Endothelial cell of hepatic sinusoid (primary cell): ENCODE measurements around the gene OTUB1.

Source experiments
- in situ Hi-C: cut with HindIII; loops from 2 replicates; pipeline ENCODE4 v1.10.0; 2017; ENCODE audit warnings: low sequenced_read_pairs

The OTUB1 gene

DNA sequence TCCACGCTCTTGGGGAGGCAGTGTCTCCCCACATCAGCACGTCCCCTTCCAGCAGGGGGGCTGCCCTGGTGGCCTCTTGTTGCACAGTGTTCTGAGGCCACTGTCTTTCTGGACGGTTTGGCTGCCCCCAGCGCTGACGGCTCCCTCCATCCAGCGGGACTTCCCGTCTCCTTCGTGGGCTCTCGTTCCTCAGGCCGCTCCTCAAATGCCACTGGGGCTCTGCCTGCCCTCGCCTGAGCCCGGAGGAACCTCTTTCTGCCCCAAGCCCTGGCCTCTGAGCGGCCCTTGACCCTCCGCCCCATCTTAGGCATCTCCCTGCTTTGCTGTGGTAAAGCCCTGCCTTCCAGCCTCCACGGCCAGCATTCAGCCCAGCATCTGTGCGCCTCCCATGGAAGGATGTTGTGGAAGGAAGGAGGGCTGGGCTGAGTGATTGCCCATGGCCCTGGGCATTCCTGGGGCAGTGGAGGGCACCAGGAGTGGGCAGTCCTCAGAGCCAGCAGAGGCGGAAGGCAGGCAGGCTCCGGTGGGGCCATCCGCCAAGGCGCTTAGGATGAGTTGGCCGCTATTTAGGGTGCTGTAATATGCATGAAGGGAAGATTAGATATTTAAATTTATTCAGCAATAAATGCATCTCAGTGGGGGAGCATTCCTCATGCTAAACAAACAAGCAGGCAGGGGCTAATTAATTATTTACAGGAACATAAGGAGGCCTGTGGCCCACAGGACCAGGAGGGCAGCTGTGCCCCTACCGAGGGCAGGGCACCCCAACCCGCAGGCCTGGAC, 17.8 kb downstream of the OTUB1 start:
- in situ Hi-C loops = loop anchor here (5.0 kb wide), 1 partner anchor 88 kb away; no protein-coding TSS in a partner anchor

DNA sequence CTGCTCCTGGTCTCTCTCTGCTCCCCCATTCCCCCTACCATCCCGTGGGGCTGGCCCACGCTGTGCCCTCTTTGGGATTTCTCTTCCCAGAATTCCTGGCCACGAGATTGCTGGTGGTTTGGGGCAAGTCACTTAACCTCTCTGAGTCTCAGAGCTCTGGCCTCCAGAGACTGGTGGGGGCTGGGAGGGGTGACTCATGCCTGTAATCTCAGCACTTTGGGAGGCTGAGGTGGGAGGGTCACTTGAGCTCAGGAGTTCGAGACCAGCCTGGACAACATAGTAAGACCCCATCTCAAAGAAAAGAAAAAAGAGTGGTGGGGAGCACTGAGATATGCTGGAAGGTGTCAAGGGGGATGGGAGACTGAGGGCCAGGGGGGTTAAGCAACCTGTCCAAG, 18.3 kb downstream of the OTUB1 start:
- in situ Hi-C loops = loop anchor here (5.0 kb wide), 1 partner anchor 88 kb away; no protein-coding TSS in a partner anchor

DNA sequence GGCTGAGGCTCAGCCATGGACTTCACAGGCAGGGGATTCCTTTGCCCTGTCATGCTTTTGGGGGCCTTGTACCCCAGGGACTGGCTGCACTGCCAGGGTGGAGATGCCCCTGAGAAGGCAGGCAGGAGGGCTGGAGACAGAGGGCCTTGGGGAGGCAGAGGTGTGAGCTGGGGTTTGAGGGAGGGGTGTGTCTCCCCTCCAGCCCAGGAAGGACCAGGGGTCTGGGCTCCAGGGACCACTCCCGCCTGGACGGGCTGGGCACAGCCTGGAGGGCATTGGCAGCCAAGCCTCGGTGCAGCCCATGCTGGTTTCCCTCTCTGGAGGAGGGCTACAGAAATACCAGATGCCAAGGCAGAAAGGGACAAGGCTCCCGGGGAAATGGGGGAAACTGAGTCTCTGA, 19.5 kb downstream of the OTUB1 start:
- in situ Hi-C loops = loop anchor here (5.0 kb wide), 3 partner anchors 53 to 157 kb away; no protein-coding TSS in a partner anchor

DNA sequence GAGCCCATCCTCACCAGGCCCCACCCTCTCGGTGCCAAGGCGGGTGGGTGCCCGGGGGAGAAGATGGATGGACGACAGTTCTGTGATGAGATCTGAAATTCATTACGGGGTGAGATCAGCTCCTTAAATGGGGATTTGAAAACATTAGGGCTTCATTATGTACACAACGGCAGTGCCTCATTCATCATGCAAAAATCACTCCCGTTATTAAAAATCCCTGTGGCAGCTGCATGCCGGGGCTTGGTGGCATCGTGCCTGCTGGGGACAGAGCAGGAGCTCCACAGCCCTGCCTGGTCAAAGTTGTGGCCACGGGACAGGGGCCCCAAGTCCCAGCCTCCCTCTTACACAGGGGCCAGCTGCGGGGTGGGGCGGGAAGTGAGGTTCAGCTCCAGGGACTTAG, 20.2 kb downstream of the OTUB1 start:
- in situ Hi-C loops = loop anchor here (5.0 kb wide), 3 partner anchors 54 to 156 kb away; no protein-coding TSS in a partner anchor

DNA sequence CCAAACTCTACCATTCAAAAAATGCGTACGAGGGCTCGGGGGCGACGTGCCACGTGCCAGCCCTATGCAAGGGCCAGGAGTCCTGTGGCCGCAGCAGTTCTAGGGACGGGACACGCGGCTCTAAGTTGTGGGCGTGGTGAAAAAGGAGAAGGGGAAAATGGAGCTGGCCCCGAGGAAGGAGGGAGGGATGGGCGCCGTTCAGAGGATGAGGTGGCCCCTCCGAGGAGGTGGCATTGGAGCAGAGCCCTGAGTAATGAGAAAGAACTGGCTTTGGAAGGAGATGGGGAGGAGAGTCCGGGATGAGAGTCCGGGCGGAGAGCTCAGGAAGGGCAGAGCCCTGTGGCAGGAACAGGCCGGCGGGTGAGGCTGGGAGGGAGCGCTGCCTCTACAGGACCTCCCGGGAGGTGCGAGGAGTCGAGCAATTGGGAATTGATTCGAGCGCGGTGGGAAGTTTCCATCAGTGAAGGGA, 21.0 kb downstream of the OTUB1 start:
- in situ Hi-C loops = loop anchor here (5.0 kb wide), 3 partner anchors 55 to 155 kb away; no protein-coding TSS in a partner anchor

DNA sequence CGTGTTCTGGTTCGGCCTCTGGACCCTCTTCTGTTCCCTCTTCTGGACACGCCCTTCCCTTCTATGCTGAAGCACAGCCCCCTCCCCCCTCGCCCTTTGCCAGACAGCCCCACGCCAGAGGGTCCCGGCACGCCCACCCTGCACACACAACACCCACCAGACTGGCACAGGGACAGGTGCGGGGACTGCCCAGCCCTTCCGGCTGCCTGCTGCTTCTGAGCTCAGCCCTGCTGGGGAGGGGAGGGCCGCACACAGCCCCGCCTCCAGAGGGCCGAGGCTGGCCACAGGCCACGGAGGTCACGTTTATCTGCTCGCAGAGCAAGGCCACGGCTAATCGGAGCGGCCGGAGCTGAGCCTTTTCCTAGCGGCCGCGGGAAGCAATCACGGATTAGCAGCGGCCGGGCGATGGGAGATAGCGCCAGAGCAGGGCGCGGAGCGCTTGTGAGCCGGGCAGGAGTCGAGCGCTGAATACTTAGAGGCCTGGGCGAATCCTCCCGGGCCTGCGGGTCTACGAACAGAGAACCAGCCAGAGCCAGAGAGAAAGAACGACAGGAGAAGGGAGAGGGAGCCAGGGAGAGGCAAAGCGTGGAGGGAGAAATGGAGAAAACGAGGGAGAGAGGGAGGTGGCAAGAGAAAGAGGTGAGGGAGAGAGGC, 21.5 kb downstream of the OTUB1 start:
- in situ Hi-C loops = loop anchor here (5.0 kb wide), 3 partner anchors 55 to 155 kb away; no protein-coding TSS in a partner anchor

DNA sequence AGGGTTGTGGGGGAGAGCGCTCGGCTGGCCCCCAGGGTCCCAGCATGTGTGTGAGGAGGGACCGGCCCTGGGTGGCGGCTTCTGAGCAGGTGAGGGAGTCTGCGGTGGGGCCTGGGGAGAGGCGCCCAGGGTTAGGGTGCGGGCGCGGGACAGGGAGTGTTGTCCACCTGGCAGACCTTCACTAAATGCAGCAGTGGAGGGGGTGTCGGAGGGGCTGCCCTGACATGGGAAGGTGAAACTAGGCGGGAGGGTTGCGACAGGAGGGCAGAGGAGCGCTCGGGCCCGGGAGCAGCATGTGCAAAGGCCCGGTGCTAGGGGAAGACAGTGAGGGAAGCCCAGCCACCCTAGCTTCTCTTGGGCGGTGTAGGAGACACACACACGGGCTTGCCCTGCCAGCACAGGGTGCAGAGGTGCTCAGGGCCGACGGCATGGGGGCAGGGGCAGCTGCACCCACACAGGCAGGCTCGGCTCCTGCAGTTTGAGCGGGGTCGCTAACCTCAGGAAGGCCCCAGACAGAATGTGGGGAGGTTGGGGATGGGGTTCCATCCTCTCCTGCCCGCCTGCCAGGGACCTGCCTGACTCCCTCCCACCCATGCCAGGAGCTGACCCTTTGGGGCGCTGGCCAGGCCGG, 22.2 kb downstream of the OTUB1 start:
- in situ Hi-C loops = loop anchor here (5.0 kb wide), 3 partner anchors 56 to 154 kb away; no protein-coding TSS in a partner anchor

DNA sequence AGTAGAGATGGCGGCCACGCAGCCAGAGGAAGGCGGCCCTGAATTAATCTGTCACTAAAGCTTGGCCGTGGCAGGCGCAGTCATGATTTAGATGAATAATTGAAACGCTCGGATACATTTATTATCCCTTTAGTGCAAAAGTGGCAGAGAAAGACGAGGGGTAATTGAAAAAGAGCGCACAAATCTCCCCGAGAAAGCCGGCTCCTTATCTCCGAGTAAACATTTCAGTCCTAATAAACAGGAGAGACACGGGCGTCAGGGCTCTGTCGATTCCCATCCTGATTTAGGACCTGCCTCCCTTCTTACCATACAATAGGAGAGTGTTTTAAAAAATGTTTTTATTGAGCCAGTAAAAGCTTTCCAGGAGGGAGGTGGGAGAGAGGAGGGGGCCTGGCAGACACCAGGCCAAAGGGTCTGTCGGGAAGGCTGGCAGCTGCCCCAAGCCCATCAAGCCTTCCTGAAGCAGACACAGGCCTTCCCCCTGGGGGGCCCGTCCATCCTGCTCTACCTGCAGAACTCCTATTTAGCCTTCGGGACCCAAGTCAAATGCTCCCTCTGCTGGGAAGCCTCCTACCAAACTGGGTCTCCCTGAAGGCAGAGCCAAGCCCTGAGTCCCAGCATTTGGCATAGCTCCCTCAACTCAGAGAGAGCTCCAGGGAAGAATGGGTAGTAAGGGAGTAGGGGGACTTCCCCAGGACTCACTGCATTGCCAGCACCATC, 22.8 kb downstream of the OTUB1 start:
- in situ Hi-C loops = loop anchor here (5.0 kb wide), 3 partner anchors 57 to 153 kb away; no protein-coding TSS in a partner anchor

DNA sequence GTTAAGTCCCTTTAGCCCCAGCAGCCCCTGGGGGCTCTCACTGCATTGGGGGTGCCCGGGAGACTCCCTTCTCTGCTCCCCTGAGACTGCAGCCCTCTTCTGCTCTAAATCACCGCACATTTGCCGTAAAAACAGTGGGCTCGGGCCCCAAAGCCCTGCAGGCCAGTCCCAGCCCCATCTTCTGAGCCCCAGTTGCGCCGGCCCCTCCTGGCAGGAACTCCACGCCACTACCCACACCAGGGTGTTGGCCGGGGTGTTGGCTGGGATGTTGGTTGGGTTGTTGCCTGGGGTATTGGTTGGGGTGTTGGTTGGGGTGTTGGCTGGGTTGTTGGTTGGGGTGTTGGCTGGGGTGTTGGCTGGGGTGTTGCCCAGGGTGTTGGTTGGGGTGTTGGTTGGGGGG, 23.5 kb downstream of the OTUB1 start:
- in situ Hi-C loops = loop anchor here (5.0 kb wide), 3 partner anchors 57 to 153 kb away; no protein-coding TSS in a partner anchor

DNA sequence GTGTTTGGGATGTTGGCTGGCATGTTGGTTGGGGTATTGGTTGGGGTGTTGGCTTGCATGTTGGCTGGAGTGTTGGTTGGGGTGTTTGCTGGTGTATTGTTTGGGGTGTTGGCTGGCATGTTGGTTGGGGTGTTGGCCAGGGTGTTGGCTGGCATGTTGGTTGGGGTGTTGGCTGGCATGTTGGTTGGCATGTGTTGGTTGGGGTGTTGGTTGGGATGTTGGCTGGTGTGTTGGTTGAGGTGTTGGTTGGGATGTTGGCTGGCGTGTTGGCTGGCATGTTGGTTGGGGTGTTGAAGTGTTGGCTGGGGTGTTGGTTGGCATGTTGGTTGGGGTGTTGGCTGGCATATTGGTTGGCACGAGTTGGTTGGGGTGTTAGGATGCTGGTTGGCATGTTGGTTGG, 24.5 kb downstream of the OTUB1 start:
- in situ Hi-C loops = no loop called here

DNA sequence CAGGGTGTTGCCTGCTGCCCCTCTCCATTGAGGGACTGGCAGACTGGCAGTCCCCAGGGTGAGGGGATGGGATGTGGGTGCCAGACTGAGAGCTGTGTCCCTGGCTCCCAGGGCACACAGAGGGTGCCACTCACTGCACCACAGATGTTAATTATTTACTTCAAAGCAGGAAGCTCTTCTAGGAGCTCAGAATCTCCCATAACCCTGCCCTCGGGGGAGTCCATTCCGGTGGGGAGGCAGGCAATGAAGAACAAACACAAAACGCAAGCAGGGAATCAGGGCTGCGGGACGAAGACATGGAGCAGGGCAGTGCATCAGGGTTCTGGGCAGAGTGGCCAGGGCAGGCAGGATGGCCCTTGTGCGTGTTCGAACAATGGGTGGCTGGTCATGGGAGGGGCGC, 25.1 kb downstream of the OTUB1 start:
- in situ Hi-C loops = no loop called here

DNA sequence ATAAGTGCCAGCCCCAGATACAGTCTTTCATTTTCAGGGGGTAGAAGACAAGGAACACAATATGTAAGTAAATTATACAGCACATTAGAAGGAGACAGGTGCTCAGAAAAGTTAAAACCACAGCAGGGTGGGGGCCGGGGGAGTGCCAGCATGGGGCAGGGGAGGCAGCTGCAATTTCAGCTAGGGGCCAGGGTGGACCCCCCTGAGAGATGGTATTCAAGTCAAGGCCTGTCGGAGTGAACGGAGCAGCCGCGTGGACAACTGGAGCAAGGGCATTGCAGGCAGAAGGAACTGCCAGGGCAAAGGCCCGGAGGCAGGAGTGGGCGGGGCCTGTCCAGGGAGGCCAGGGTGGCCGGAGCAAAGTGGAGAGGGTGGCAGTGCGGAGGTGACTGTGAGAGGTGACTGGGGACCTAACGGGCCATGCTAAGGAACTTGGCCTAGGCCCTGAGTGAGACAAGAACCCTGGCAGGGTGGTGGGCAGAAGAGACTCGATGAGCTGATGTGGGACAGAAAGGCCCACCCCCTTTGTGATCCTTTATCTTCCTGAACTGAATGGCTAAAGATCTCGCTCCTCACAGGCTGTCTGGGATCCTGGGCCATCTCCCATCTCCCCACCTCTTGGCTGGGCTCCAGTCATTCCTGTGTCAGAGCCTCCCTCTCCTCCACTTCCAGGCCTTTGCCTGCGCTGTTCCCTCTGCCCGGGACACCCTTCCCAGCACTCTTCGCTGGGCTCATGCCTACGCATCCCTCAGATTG, 27.1 kb downstream of the OTUB1 start:
- in situ Hi-C loops = no loop called here

DNA sequence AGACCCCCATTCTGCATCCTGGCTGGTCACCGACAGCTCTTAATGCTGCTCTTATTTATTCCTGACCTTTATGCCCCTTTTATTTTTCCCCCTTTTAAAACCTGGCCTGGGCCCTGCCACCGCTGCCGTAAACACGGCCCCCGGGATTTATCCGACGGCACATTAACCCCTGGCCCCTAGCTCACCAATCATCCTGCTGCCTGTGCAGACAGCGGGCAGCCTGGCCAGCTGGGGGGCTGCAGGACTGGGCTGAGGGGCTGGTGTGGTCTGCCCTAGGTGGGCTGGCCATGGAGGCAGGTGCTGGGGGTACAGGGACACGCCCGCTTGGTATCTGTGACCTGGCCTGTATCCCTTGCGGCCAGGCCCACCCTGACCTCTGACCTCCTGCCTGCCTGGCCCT, 28.1 kb downstream of the OTUB1 start:
- in situ Hi-C loops = no loop called here

DNA sequence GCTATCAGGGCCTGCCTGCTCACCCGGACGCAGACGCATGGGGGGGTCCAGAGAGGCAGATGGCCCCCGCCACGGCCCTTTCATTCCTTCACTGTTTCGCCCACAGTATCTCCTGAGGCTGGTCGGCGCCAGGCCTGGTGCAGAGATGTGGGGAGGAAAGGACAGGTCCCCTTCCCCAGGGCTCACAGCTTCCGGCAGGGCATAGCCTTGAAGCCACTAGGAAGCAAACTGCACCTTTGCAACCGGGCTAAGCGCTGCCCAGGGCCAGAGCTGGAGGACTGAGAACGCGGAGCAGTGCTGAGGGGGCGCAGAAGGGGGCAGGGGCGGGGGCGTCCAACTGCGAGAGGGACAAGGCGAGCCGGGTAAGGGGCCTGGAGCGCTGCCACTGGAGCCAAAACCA, 29.3 kb downstream of the OTUB1 start:
- in situ Hi-C loops = no loop called here

DNA sequence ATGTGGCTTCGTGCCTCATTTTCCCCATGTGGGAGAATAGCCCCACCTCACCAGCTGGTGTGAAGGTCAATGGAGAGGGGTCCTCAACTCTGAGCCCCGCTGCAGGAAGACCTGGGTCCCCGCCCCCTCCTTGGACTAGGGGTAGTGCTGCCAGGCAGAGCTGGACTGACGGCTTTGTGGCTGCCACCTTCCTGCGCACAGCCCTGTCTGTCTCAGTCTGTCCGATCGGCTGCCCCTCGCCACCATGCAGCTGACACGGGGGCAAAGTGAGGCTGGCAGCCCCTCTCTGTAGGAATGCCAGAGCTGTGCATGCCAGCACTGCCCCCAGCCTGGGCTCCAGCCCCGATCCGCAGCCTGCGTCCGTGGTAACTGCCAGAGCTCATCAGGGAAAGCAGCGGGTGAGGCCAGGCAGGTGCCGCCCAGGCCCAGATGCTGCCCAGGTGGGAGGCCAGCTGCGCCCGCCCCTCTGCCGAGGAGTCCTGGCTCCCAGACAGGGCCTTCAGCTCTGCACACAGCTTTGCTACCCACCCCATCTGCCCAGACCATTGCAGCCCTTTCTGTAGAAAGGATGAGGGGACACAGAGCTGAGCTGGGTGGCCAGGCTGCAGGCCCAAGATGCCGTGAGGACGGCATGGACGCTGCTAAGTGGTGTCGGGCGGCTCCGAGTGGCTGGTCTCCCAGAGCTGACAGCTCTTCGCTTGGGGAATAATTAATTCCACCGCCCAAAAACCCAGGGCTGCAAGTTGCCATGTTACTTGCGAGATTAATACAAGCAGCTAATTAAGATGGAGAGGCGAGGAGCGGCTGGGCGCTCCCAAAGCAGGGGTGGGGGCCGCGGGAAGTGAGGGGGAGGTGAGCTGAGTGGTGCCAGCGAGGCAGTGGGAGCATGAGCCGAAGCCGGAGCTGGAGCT, 30.0 kb downstream of the OTUB1 start:
- in situ Hi-C loops = no loop called here

DNA sequence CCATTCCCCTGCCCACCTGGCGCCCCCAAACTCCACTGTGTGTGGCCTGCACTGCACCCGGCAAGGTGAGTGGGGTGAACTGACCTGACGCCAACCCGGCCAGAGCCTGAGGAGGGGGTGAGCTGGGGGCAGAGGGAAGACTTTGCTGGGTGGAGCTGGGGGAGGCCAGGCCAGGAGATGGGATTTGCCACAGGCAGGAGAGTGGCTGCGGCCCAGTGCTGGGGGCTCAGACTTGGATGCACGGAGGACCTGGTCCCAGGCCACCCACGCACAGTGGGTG, 31.6 kb downstream of the OTUB1 start:
- in situ Hi-C loops = no loop called here

DNA sequence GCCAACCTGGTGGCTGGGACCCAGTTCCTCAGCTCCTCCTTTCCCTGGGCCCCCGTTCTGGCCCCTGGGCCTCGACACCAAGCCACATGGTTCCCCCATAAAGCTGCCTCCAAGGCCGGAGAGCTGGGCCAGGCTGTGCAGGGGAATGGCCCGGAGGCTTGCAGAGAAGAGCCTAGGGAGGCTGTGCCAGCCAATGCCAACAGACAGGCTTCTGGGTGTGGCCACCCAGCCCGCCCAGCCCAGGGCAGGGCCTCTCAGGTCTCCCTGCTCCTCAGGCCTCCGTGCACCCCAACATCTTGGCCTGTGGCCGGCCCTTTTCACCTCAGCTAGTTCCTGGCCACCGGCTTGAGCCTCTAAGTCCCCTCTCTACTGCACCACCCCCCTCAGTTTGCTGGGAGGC, 32.1 kb downstream of the OTUB1 start:
- in situ Hi-C loops = no loop called here

DNA sequence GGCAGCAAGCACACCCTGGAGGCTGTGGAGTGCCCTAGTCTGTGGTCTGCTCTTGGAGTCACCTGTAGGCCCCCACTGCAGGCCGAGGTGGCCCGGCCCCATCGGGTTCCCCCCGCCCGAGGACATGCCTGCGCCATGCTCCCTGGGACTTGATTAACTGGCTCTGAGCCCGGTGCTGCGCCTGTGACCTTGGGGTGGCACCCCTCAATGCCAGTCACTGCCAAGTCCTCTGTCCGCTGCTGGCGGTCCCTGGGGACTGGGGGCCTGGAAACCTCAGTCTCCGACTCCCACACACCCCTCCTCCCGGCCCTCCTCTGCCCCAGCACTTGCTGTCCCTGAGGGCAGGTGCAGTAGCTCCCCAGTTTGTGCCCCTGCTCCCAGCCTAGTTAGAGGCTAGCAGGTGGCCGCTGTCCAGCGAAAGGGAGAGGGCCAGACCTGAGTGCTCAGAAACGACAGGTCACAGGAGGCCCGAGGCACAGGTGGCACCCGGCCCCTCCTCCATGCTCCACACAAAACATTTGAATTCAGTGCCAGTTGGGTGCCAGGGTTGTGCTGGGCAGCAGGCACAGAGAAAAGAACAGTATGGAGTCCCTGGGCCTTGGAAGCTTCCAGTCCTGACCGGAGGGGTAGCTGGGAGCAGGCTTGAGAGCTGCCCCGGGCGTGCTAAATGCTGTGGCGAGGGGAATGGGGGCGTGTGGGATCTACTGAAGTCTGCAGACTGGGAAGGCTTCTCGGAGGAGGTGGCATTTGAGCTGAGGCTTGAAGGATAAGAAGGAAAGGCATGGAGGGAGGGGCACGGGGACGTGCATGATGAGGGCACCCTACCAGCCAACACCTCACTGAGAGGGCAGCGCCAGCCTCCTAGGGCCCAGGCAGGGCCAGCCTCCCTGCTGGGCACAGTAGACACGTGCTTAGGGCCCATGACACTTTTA, 33.1 kb downstream of the OTUB1 start:
- in situ Hi-C loops = loop anchor here (5.0 kb wide), 1 partner anchor 58 kb away; no protein-coding TSS in a partner anchor
